WTC11 (cell line): Measurements from ENCODE around the gene SPDYC. TPM values are rescaled to one million over a fixed set of nuclear protein-coding genes. Genes with fewer than 3 reads are reported as not detected.
A peak's percentile ranks its signal among the peaks of the same experiment; 100 is the strongest.

Experiments used
- ATAC-seq: fragments of 200-7000 bp; cut with Tn5 transposase; 2 replicates; pipeline ENCODE4 v1.10.0; 2021; ENCODE audit warnings: mild to moderate bottlenecking, moderate library complexity
- CTCF ChIA-PET: fragments of 300-600 bp; sonication (Branson Sonifier 250); formaldehyde crosslinking; loops from one replicate; lab custom pipeline; 2021; ENCODE audit warnings: antibody characterized with exemption; lab: Charles Lee
- POLR2A ChIA-PET: fragments of 350-600 bp; sonication (Branson Sonifier 250); formaldehyde crosslinking; loops from one replicate; lab custom pipeline; 2021; ENCODE audit warnings: antibody characterized with exemption; lab: Charles Lee
- DNase-seq: peaks from one replicate; pipeline ENCODE4 v3.0.0; 2021; ENCODE audit warnings: low spot score
- H3K27ac Mint-ChIP-seq: 2 replicates; pipeline ENCODE4 v1.8.0; 2021; ENCODE audit warnings: mixed read lengths
- H3K27me3 Mint-ChIP-seq: 2 replicates; pipeline ENCODE4 v1.8.0; 2021; ENCODE audit warnings: low read depth, mild to moderate bottlenecking, moderate library complexity, mixed read lengths
- H3K36me3 Mint-ChIP-seq: 2 replicates; pipeline ENCODE4 v1.8.0; 2021; ENCODE audit warnings: mixed read lengths
- H3K4me1 Mint-ChIP-seq: 2 replicates; pipeline ENCODE4 v1.8.0; 2022; ENCODE audit warnings: mixed read lengths
- H3K4me3 Mint-ChIP-seq: 2 replicates; pipeline ENCODE4 v1.8.0; 2021; ENCODE audit warnings: mild to moderate bottlenecking, moderate library complexity, mixed read lengths
- H3K9me3 Mint-ChIP-seq: 2 replicates; pipeline ENCODE4 v1.8.0; 2021; ENCODE audit warnings: mixed read lengths
- ARID4B ChIP-seq: sonication (generic); formaldehyde crosslinking; IDR thresholded peaks from 2 replicates; pipeline ENCODE4 v1.8.0; 2023; ENCODE audit warnings: missing genetic modification reagents, mild to moderate bottlenecking, borderline replicate concordance
- CBFB ChIP-seq: sonication (generic); formaldehyde crosslinking; IDR thresholded peaks from 2 replicates; pipeline ENCODE4 v1.8.1; 2022; ENCODE audit warnings: mild to moderate bottlenecking, low read depth, missing genetic modification reagents
- CREB1 ChIP-seq: sonication (generic); formaldehyde crosslinking; IDR thresholded peaks from 2 replicates; pipeline ENCODE4 v1.8.0; 2023; ENCODE audit warnings: mild to moderate bottlenecking, missing genetic modification reagents
- ELF4 ChIP-seq: sonication (generic); formaldehyde crosslinking; IDR thresholded peaks from 2 replicates; pipeline ENCODE4 v1.8.1; 2022; ENCODE audit warnings: low read depth, mild to moderate bottlenecking, moderate library complexity, missing genetic modification reagents
- FOXK1 ChIP-seq: sonication (generic); formaldehyde crosslinking; IDR thresholded peaks from 2 replicates; pipeline ENCODE4 v1.8.0; 2022; ENCODE audit warnings: mild to moderate bottlenecking, moderate library complexity, missing genetic modification reagents
- GTF2I ChIP-seq: fragments of 250-450 bp; sonication (Bioruptor Pico); conservative IDR thresholded peaks from 2 replicates; pipeline ENCODE4 v1.4.0; 2021; ENCODE audit warnings: mild to moderate bottlenecking
- IRF2 ChIP-seq: sonication (generic); formaldehyde crosslinking; IDR thresholded peaks from 2 replicates; pipeline ENCODE4 v1.8.0; 2022; ENCODE audit warnings: low read depth, missing genetic modification reagents, borderline replicate concordance
- MYBL2 ChIP-seq: sonication (generic); formaldehyde crosslinking; IDR thresholded peaks from 2 replicates; pipeline ENCODE4 v1.8.1; 2023; ENCODE audit warnings: mild to moderate bottlenecking, moderate library complexity, missing genetic modification reagents
- NFATC4 ChIP-seq: fragments of 250-450 bp; sonication (Bioruptor Pico); IDR thresholded peaks from 2 replicates; pipeline ENCODE4 v1.9.0; 2021; ENCODE audit warnings: mild to moderate bottlenecking
- NFYB ChIP-seq: sonication (generic); formaldehyde crosslinking; conservative IDR thresholded peaks from 2 replicates; pipeline ENCODE4 v1.8.0; 2022; ENCODE audit warnings: low read depth, missing genetic modification reagents
- NR2C2 ChIP-seq: sonication (generic); formaldehyde crosslinking; IDR thresholded peaks from 2 replicates; pipeline ENCODE4 v1.8.0; 2022; ENCODE audit warnings: mild to moderate bottlenecking, missing genetic modification reagents
- PRDM15 ChIP-seq: sonication (generic); formaldehyde crosslinking; IDR thresholded peaks from 2 replicates; pipeline ENCODE4 v1.8.0; 2022; ENCODE audit warnings: missing genetic modification reagents
- PRRX2 ChIP-seq: fragments of 250-450 bp; sonication (Bioruptor Pico); IDR thresholded peaks from 2 replicates; pipeline ENCODE4 v1.8.0; 2021; ENCODE audit warnings: mild to moderate bottlenecking
- SOX15 ChIP-seq: fragments of 250-450 bp; sonication (Bioruptor Pico); IDR thresholded peaks from 2 replicates; pipeline ENCODE4 v1.9.0; 2021; ENCODE audit warnings: mild to moderate bottlenecking
- SP1 ChIP-seq: sonication (generic); formaldehyde crosslinking; conservative IDR thresholded peaks from 2 replicates; pipeline ENCODE4 v1.8.1; 2022; ENCODE audit warnings: missing genetic modification reagents
- ZNF121 ChIP-seq: sonication (generic); formaldehyde crosslinking; IDR thresholded peaks from 2 replicates; pipeline ENCODE4 v1.8.0; 2023; ENCODE audit warnings: missing genetic modification reagents
- ZNF281 ChIP-seq: sonication (generic); formaldehyde crosslinking; IDR thresholded peaks from 2 replicates; pipeline ENCODE4 v1.8.0; 2023; ENCODE audit warnings: mild to moderate bottlenecking, missing genetic modification reagents
- ZNF396 ChIP-seq: fragments of 250-450 bp; sonication (Bioruptor Pico); IDR thresholded peaks from 2 replicates; pipeline ENCODE4 v1.8.0; 2021; ENCODE audit warnings: mild to moderate bottlenecking, moderate library complexity, borderline replicate concordance
- ZNF416 ChIP-seq: fragments of 250-450 bp; sonication (Bioruptor Pico); IDR thresholded peaks from 2 replicates; pipeline ENCODE4 v1.9.0; 2021; ENCODE audit warnings: mild to moderate bottlenecking, inconsistent platforms
- total RNA-seq: library from RNA; stranded (reverse); gene quantifications from 3 replicates; pipeline ENCODE4 v1.2.3, GENCODE V29; 2021

Gene SPDYC
- total RNA-seq, 1 experiment from 2014 or later, result 0.35 TPM

GRCh38 chr11:65134952-65135632 is 34.9 kb upstream of the SPDYC start:
- no peaks in the 10 kb centered on the region; the same call in 1 of the 2 replicates for H3K27me3 Mint-ChIP-seq
- ChIA-PET CTCF (interaction anchor here (0.7 to 3.7 kb wide), 16 partner anchors 13 to 457 kb away, joined by 3 to 40 read pairs (median 6); partner anchors contain the start of genes BATF2, CAPN1, CDC42EP2 and FAU), POLR2A (interaction anchor here (0.7 to 2.1 kb wide), 10 partner anchors 13 to 291 kb away, joined by 3 to 20 read pairs (median 4); partner anchors contain the start of genes CAPN1, FAU, MRPL49 and TM7SF2)
- TF ChIP-seq ZNF396 (CRISPR knock-in tag) (no peak), NFYB (CRISPR knock-in tag) (peak; percentile 75)
- peaks cover 15% of the 10 kb centered on the region for H3K36me3 Mint-ChIP-seq
- H3K4me3 Mint-ChIP-seq, result peak overlapping the region; percentile 98
- H3K27ac Mint-ChIP-seq, result peak overlapping the region; percentile 100
- DNase-seq, result peak; percentile 90
- peaks cover 18% of the 10 kb centered on the region for H3K4me1 Mint-ChIP-seq
- peak; percentile 92 for ATAC-seq
- no peaks in the 10 kb centered on the region for H3K9me3 Mint-ChIP-seq

- Mint-ChIP-seq H3K27me3 (no peaks in the 10 kb centered on the region; the same call in 1 of the 2 replicates), H3K36me3 (peaks cover 15% of the 10 kb centered on the region), H3K4me1 (peaks cover 18% of the 10 kb centered on the region), H3K9me3 (no peaks in the 10 kb centered on the region)
- CTCF ChIA-PET, result interaction anchor here (0.9 to 3.7 kb wide), 15 partner anchors 12 to 456 kb away, joined by 3 to 40 read pairs (median 7); partner anchors contain the start of genes BATF2, CAPN1, CDC42EP2 and FAU
- ATAC-seq (no peak), DNase-seq (no peak)
- TF ChIP-seq GTF2I (CRISPR knock-in tag), result no peak
- no peak for TF ChIP-seq ZNF416 (CRISPR knock-in tag)
- TF ChIP-seq ZNF121, result no peak
- no peak for TF ChIP-seq MYBL2 (CRISPR knock-in tag)
- no peak for TF ChIP-seq PRRX2 (CRISPR knock-in tag)
- TF ChIP-seq IRF2 (CRISPR knock-in tag), result no peak
- TF ChIP-seq, all 79 proteins: peak for 0
- Mint-ChIP-seq H3K27ac (peak overlapping the region; percentile 100), H3K4me3 (peak overlapping the region; percentile 98)
- POLR2A ChIA-PET, result interaction anchor here (0.7 to 2.1 kb wide), 8 partner anchors 14 to 115 kb away, joined by 3 to 20 read pairs (median 4); partner anchors contain the start of genes CAPN1, FAU, MRPL49 and TM7SF2
Measured at GRCh38 chr11:65135633-65136145, 34.3 kb upstream of the SPDYC start.

- H3K9me3 Mint-ChIP-seq, result no peaks in the 10 kb centered on the region
- H3K36me3 Mint-ChIP-seq, result peaks cover 8% of the 10 kb centered on the region
- H3K27ac Mint-ChIP-seq, result peak overlapping the region; percentile 93
- ChIA-PET POLR2A (no interaction called here), CTCF (interaction anchor here (0.6 to 3.7 kb wide), 7 partner anchors 11 to 762 kb away, joined by 3 to 40 read pairs (median 10); partner anchors contain the start of genes CDC42EP2 and TM7SF2)
- H3K27me3 Mint-ChIP-seq, result peaks cover 2% of the 10 kb centered on the region; the same call in 1 of the 2 replicates
- peaks cover 18% of the 10 kb centered on the region for H3K4me1 Mint-ChIP-seq
- H3K4me3 Mint-ChIP-seq, result no peak overlapping the region; the same call in 1 of the 2 replicates
- ATAC-seq, result no peak
- no peak for DNase-seq
- no peak for TF ChIP-seq SP1
- no peak for TF ChIP-seq FOXK1 (CRISPR knock-in tag)
- no peak for TF ChIP-seq NR2C2
- no peak for TF ChIP-seq ELF4 (CRISPR knock-in tag)
- TF ChIP-seq ZNF281 (CRISPR knock-in tag), result no peak
- no peak for TF ChIP-seq NFATC4 (CRISPR knock-in tag)
- TF ChIP-seq PRDM15, result no peak
- no peak for TF ChIP-seq ARID4B (CRISPR knock-in tag)
- no peak for TF ChIP-seq SOX15
- TF ChIP-seq CREB1 (CRISPR knock-in tag), result no peak
- no peak for TF ChIP-seq CBFB
Measured at GRCh38 chr11:65136515-65137096, 33.4 kb upstream of the SPDYC start.
